ENCODE data around the gene TXK.

- no peak for TF ChIP-seq CTCF (IDR thresholded peaks at IDR 0.05)
- no peak for TF ChIP-seq POLR2A (IDR thresholded peaks at IDR 0.05)
Measured at GRCh38 chr4:48043504-48043903, 90.5 kb downstream of the TXK start.
